HepG2 (cell line): ENCODE measurements around the gene SSPN. TPM values are rescaled to one million over a fixed set of nuclear protein-coding genes. Genes with fewer than 3 reads are reported as not detected.
A peak's percentile ranks its signal among the peaks of the same experiment; 100 is the strongest.

ENCODE experiments used
- CBX5 ChIP-seq: sonication (generic); formaldehyde crosslinking; IDR thresholded peaks from 2 replicates; pipeline ENCODE4 v1.4.0; 2020; ENCODE audit warnings: missing genetic modification reagents, borderline replicate concordance
- CENPBD1 ChIP-seq: sonication (generic); formaldehyde crosslinking; IDR thresholded peaks from 2 replicates; pipeline ENCODE4 v1.8.0; 2022; ENCODE audit warnings: missing genetic modification reagents, low read depth, mild to moderate bottlenecking, borderline replicate concordance
- CHD4 ChIP-seq: fragments of 200-600 bp; sonication (generic); IDR thresholded peaks from 2 replicates; pipeline ENCODE4 v1.7.0; 2017; ENCODE audit warnings: mild to moderate bottlenecking, low read length, borderline replicate concordance
- GATAD2A ChIP-seq: IDR thresholded peaks from 2 replicates; pipeline ENCODE4 v1.6.1; 2016
- GPN1 ChIP-seq: sonication (generic); formaldehyde crosslinking; IDR thresholded peaks from 2 replicates; pipeline ENCODE4 v1.5.1; 2020; ENCODE audit warnings: missing genetic modification reagents, borderline replicate concordance
- KIAA2018 ChIP-seq: sonication (generic); formaldehyde crosslinking; IDR thresholded peaks from 2 replicates; pipeline ENCODE4 v1.5.0; 2020; ENCODE audit warnings: mild to moderate bottlenecking, missing genetic modification reagents, borderline replicate concordance
- MED8 ChIP-seq: sonication (generic); formaldehyde crosslinking; IDR thresholded peaks from 2 replicates; pipeline ENCODE4 v1.8.1; 2023; ENCODE audit warnings: mild to moderate bottlenecking, missing genetic modification reagents; ENCODE audit not compliant: insufficient replicate concordance
- MEIS2 ChIP-seq: sonication (generic); formaldehyde crosslinking; IDR thresholded peaks from 2 replicates; pipeline ENCODE4 v1.9.0; 2021; ENCODE audit warnings: mild to moderate bottlenecking, missing genetic modification reagents
- RELA ChIP-seq: sonication (generic); formaldehyde crosslinking; IDR thresholded peaks from 2 replicates; pipeline ENCODE4 v1.4.0; 2020; ENCODE audit warnings: missing genetic modification reagents
- RNF219 ChIP-seq: sonication (generic); formaldehyde crosslinking; IDR thresholded peaks from 2 replicates; pipeline ENCODE4 v1.5.0; 2020; ENCODE audit warnings: mild to moderate bottlenecking, missing genetic modification reagents
- ZBTB38 ChIP-seq: sonication (generic); formaldehyde crosslinking; IDR thresholded peaks from 2 replicates; pipeline ENCODE4 v1.5.1; 2020; ENCODE audit warnings: mild to moderate bottlenecking, missing genetic modification reagents
- ZBTB49 ChIP-seq: sonication (generic); formaldehyde crosslinking; IDR thresholded peaks from 2 replicates; pipeline ENCODE4 v1.4.0; 2020; ENCODE audit warnings: missing genetic modification reagents, borderline replicate concordance
- ZGPAT ChIP-seq: IDR thresholded peaks from 2 replicates; pipeline ENCODE4 v1.6.1; 2016; ENCODE audit warnings: mild to moderate bottlenecking
- polyA plus RNA-seq, 8 experiments: library from polyadenylated mRNA; depleted of rRNA in 3 of 8; stranded (reverse) in 7 of 8; unstranded in 1 of 8; fragments of >200 nt; fragmentation: Illumina TruSeq in 4 of 8; extraction: Trizol in 4 of 8; gene quantifications; 2 replicates each; pipeline versions ENCODE4 v1.2.1 to v1.2.3, GENCODE V29; 2011 to 2016; ENCODE audit warnings: low read depth in 4 of 8, missing spikeins in 1 of 8, mixed read lengths in 1 of 8; ENCODE audit not compliant: insufficient read depth in 1 of 8
- total RNA-seq, 5 experiments: library from RNA; depleted of rRNA; stranded (reverse); fragments of >200 nt; fragmentation: Illumina TruSeq; extraction: Trizol; gene quantifications; 2 replicates each; pipeline ENCODE4 v1.2.3, GENCODE V29; 2016; ENCODE audit warnings: low read depth in 1 of 5

The SSPN gene
- total and polyA plus RNA-seq, 2 of the 13 experiments (the other 11 are each of a cell fraction or from before 2014, with no cell fraction given), result not detected

- TF ChIP-seq CHD4 (no peak), ZBTB38 (no peak), MEIS2 (CRISPR knock-in tag) (no peak), GPN1 (CRISPR knock-in tag) (no peak), RELA (CRISPR knock-in tag) (no peak; the same call in 1 of the 2 replicates), MED8 (CRISPR knock-in tag) (no peak), RNF219 (CRISPR knock-in tag) (no peak), GATAD2A (CRISPR knock-in tag) (peak; percentile 97), CBX5 (CRISPR knock-in tag) (peak; percentile 82; the same call in 1 of the 2 replicates), ZGPAT (peak; percentile 82), KIAA2018 (no peak), CENPBD1 (CRISPR knock-in tag) (no peak), ZBTB49 (CRISPR knock-in tag) (0 out of 2 replicates have a peak, but pooled peaks have one; percentile 34)
These were observed 79.3 kb downstream of the SSPN start (continued) for GRCh38 chr12:26274441-26275312.
